HepG2 (cell line): ENCODE data around the gene RHBDD3.
A peak's percentile ranks its signal among the peaks of the same experiment; 100 is the strongest.

Experiments
- CREB1 ChIP-seq, 2 experiments: fragments of 450-650 bp in 1 of 2; IDR thresholded peaks; 2 replicates each; pipeline ENCODE4 v1.6.1; 2016 to 2017; ENCODE audit warnings: control low read depth in 1 of 2, mild to moderate bottlenecking in 1 of 2, missing compliant biosample characterization in 1 of 2, missing genetic modification characterization in 1 of 2
- LCORL ChIP-seq, 2 experiments: fragments of 450-650 bp in 1 of 2; sonication (generic) in 1 of 2; formaldehyde crosslinking in 1 of 2; IDR thresholded peaks; 2 replicates each; pipeline versions ENCODE4 v1.5.0 to v1.6.1; 2017 to 2020; ENCODE audit warnings: antibody characterized with exemption in 1 of 2, missing genetic modification reagents in 1 of 2
- MED1 ChIP-seq: sonication (generic); formaldehyde crosslinking; IDR thresholded peaks from 2 replicates; pipeline ENCODE4 v1.4.0; 2020; ENCODE audit warnings: missing genetic modification reagents
- POLR2A ChIP-seq, 2 experiments: IDR thresholded peaks; 2 replicates each; pipeline ENCODE4 v1.6.1; 2011; ENCODE audit warnings: low read depth in 2 of 2, low read length in 2 of 2, mild to moderate bottlenecking in 1 of 2, moderate library complexity in 1 of 2; ENCODE audit not compliant: insufficient read depth in 1 of 2
- POLR2AphosphoS5 ChIP-seq: IDR thresholded peaks from 2 replicates; pipeline ENCODE4 v1.6.1; 2012; ENCODE audit warnings: low read depth, low read length
- RBM22 ChIP-seq: fragments of 200-400 bp; formaldehyde crosslinking; optimal IDR thresholded peaks from 2 replicates; pipeline ENCODE3; 2017; ENCODE audit warnings: mild to moderate bottlenecking, low read length, moderate library complexity
- ZNF263 ChIP-seq: sonication (generic); formaldehyde crosslinking; IDR thresholded peaks from 2 replicates; pipeline ENCODE4 v1.4.0; 2020; ENCODE audit warnings: missing genetic modification reagents
- ZNF501 ChIP-seq: sonication (generic); formaldehyde crosslinking; IDR thresholded peaks from 2 replicates; pipeline ENCODE4 v1.5.1; 2020; ENCODE audit warnings: mild to moderate bottlenecking, moderate library complexity, missing genetic modification reagents
- ZNF761 ChIP-seq: sonication (generic); formaldehyde crosslinking; conservative IDR thresholded peaks from 2 replicates; pipeline ENCODE4 v1.4.0; 2020; ENCODE audit warnings: mild to moderate bottlenecking, missing genetic modification reagents
- TF ChIP-seq, protein P1 (sequence below): sonication (generic); formaldehyde crosslinking; IDR thresholded peaks from 2 replicates; pipeline ENCODE4 v1.5.0; 2020; ENCODE audit warnings: missing genetic modification reagents, mild to moderate bottlenecking, borderline replicate concordance
- TF ChIP-seq, protein P2 (sequence below): sonication (generic); formaldehyde crosslinking; IDR thresholded peaks from 2 replicates; pipeline ENCODE4 v1.5.1; 2020; ENCODE audit warnings: mild to moderate bottlenecking, missing genetic modification reagents, moderate library complexity
- TF ChIP-seq, protein P3 (sequence below): sonication (generic); formaldehyde crosslinking; IDR thresholded peaks from 2 replicates; pipeline ENCODE4 v1.4.0; 2020; ENCODE audit warnings: mild to moderate bottlenecking, missing genetic modification reagents

DNA sequence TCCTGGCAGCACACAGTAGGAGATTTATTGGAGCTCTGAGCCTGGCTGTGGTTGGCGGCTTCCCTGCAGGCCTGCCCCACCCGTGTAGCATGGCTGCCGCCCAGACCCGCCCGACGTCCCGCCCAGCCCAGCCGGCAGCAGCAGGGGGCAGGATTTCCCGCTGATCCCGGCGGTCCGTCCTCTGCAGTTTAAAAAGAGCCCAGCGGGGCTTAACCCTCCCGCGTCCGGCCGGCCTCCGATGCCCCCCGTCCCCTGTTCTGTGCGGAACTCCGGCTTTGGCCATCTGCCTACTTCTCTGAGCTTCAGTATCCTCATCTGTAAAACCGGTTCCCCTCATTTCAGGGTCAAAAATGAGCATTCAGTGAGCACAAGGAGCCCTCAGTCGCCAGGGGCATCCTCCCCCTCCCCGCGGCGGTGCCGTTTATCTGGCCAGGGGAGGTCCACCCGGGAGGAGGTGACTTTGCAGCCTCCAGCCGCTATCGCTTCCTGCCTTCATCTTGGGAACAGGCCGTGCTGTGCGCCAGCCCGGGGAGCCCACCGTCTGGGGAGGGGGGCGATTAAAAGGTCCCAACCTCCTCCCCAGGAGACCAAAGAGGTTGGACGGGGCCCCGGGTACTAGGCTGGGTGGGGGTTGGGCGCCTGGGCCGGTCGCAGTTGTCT lies 38.5 kb upstream of the RHBDD3 start, which contains the start of gene GAS2L1:
- 0 out of 2 replicates have a peak, but pooled peaks have one; percentile 27 for TF ChIP-seq MED1 (CRISPR knock-in tag)
- TF ChIP-seq POLR2AphosphoS5: no peak
- TF ChIP-seq POLR2A (IDR thresholded peaks at IDR 0.05; ENCODE audit: insufficient read depth in 1 of 2, low read depth in 2 of 2, low read length in 2 of 2): no peak
- TF ChIP-seq LCORL (IDR thresholded peaks at IDR 0.05): no peak
- peak; percentile 76 for TF ChIP-seq LCORL (CRISPR knock-in tag; IDR thresholded peaks at IDR 0.05)
- TF ChIP-seq, protein P1, sequence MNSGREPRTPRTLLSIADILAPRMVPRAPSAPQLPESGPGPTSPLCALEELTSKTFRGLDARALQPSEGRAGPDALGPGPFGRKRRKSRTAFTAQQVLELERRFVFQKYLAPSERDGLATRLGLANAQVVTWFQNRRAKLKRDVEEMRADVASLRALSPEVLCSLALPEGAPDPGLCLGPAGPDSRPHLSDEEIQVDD (CRISPR knock-in tag): no peak
- peak; percentile 56; the same call in 1 of the 2 replicates for TF ChIP-seq ZNF501 (CRISPR knock-in tag)
- TF ChIP-seq, protein P2, sequence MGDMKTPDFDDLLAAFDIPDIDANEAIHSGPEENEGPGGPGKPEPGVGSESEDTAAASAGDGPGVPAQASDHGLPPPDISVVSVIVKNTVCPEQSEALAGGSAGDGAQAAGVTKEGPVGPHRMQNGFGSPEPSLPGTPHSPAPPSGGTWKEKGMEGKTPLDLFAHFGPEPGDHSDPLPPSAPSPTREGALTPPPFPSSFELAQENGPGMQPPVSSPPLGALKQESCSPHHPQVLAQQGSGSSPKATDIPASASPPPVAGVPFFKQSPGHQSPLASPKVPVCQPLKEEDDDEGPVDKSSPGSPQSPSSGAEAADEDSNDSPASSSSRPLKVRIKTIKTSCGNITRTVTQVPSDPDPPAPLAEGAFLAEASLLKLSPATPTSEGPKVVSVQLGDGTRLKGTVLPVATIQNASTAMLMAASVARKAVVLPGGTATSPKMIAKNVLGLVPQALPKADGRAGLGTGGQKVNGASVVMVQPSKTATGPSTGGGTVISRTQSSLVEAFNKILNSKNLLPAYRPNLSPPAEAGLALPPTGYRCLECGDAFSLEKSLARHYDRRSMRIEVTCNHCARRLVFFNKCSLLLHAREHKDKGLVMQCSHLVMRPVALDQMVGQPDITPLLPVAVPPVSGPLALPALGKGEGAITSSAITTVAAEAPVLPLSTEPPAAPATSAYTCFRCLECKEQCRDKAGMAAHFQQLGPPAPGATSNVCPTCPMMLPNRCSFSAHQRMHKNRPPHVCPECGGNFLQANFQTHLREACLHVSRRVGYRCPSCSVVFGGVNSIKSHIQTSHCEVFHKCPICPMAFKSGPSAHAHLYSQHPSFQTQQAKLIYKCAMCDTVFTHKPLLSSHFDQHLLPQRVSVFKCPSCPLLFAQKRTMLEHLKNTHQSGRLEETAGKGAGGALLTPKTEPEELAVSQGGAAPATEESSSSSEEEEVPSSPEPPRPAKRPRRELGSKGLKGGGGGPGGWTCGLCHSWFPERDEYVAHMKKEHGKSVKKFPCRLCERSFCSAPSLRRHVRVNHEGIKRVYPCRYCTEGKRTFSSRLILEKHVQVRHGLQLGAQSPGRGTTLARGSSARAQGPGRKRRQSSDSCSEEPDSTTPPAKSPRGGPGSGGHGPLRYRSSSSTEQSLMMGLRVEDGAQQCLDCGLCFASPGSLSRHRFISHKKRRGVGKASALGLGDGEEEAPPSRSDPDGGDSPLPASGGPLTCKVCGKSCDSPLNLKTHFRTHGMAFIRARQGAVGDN (CRISPR knock-in tag): peak; percentile 71
- 0 out of 2 replicates have a peak, but pooled peaks have one; percentile 35 for TF ChIP-seq ZNF263 (CRISPR knock-in tag)
- TF ChIP-seq, protein P3, sequence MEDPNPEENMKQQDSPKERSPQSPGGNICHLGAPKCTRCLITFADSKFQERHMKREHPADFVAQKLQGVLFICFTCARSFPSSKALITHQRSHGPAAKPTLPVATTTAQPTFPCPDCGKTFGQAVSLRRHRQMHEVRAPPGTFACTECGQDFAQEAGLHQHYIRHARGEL: no peak
- no peak for TF ChIP-seq RBM22
- no peak for TF ChIP-seq ZNF761
- no peak for TF ChIP-seq CREB1 (IDR thresholded peaks at IDR 0.05)
- no peak for TF ChIP-seq CREB1 (CRISPR knock-in tag; IDR thresholded peaks at IDR 0.05)
